Daoy (cell line): Measurements from ENCODE around the gene DAB2IP. TPM values are rescaled to one million over a fixed set of nuclear protein-coding genes. Genes with fewer than 3 reads are reported as not detected.

Experiments
- DNase-seq: peaks from one replicate; pipeline ENCODE4 v3.0.0-alpha.2; 2015; ENCODE audit warnings: low read depth
- total RNA-seq: library from RNA; depleted of rRNA; stranded (reverse); fragments of >200 nt; shearing (Covaris generic); gene quantifications from 2 replicates; pipeline ENCODE4 v1.2.3, GENCODE V29; 2014

The DAB2IP gene
- total RNA-seq, 1 experiment from 2014 or later = 15.9 TPM

DNA sequence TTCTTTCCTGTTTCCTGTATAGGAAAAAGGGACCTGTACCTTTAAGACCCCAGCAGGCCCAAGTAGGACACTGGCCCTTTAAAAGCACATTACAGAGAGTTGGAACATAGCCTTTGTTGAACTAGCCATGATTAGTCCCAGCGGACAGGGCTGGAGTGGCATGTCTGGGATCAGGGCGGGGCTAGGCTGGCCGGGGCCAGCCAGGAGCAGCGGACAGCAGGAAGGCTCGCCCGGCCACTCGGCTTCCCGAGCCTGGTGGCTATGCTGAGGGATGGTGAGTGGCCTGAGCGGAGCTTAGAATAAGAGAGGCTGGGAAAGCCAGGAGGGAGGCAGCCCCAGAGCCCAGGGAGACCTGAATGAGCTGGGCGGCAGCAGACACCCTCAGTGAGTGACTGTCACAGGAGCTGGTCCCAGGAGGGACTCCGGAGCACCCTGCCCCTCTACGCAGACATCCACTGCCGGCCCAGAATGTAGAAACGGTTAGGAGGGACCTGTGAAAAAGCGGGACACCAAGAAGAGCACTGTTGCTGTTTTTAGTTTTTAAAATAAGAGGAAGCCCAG is 92.1 kb downstream of the DAB2IP start:
- DNase-seq = peak; percentile 78

DNA sequence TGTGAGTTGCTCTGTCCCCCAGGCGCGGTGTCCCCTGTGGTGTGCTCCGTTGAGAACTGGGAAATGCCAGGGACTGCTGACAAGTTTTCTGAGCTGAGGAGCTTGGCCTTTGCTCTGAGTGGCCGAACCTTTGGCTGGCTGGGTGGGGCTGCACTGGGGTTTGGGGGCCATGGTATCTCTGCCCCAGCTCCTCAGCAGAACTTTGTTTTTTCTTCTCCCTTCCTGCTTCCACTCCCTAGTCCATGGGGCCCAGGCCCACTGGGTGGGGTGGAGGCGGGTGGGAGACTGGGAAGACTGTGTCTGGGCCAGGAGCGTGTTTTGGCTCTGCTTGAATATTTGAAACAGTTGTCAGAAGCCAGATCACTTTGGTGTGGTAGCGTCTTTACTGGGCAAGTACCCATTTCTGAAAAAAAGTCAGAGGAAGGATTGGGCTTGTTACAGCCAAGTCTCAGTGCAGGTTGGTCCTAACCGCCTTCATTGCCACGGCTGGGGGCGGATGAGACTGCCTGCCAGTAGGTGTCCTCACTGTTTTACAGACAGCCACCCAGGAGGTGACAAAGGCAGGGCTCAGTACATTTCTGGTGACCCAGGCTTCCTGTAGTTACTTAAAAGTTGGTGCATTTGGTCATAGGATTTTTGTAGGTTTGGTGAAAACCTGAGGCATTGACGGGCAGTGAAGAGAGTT is 92.7 kb downstream of the DAB2IP start:
- peak; percentile 77 for DNase-seq

- peak; percentile 69 for DNase-seq
These were observed 93.4 kb downstream of the DAB2IP start for GRCh38 chr9:121744687-121745395.

- no peak for DNase-seq
These were observed 93.9 kb downstream of the DAB2IP start for GRCh38 chr9:121745396-121745695.

DNA sequence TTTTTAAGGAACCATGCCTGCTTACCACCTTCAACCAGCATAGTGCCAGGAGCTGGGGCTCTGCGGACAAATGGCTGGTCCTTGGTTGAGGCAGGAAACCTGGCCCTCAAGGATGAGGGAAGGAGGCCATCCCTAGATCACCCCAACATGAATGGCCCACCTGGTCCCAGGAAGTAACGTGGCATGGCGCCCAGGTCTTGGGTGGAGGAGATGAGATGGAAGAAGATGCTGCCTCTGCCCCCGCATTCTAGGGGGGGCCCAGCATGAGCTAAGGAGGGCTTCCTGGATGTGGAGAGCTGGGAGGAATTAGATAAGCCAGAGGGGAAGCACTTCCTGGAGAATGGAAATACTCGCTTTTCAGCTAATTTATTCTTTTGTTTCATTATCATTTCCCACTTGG is 95.0 kb downstream of the DAB2IP start:
- no peak for DNase-seq

- no peak for DNase-seq
These were observed 95.4 kb downstream of the DAB2IP start for GRCh38 chr9:121746866-121747265.

GRCh38 chr9:121748074-121748473 is 96.6 kb downstream of the DAB2IP start:
- peak; percentile 62 for DNase-seq

GRCh38 chr9:121748727-121749423 is 97.4 kb downstream of the DAB2IP start:
- DNase-seq = peak; percentile 51

DNA sequence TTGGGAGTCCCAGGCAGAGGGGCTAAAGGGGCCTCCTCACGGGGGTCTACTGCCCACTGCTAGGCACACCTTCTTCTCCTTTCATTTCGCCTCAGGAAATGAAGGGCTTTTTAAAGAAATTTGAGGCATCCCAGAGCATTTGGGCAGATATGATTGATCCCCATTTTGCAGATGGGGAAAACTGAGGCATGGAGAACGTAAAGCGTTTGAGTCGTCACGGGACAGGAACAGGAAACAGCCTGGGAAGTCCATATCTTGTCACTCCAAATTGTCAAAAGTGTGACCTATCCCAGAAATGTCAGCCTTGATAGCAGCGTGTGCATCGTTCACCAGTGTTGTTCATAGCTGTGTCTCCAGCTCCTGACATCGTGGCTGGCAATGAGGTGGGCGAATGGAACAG is 98.2 kb downstream of the DAB2IP start:
- no peak for DNase-seq

DNA sequence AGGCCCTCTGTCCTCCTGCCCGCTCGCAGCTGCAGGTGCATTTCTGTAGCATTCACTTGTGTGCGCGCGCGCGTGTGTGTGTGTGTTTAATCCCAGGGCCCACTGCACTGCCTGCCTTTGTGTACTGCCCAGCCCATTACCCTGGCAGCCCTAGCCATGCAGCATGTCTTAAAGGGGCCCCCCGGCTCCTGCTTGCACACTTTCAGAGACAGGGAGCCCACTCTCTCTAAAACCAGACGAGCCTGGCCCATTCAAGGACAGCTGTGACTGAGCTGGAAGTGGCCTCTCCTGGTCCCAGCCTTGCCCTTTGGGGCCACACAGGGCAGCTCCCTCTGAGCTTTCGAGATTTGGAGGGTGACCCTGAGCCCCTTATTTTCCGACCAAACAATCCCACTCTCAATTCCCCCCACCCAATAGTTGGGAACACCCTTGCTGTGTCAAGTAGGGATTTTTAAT is 98.9 kb downstream of the DAB2IP start:
- DNase-seq = no peak

DNA sequence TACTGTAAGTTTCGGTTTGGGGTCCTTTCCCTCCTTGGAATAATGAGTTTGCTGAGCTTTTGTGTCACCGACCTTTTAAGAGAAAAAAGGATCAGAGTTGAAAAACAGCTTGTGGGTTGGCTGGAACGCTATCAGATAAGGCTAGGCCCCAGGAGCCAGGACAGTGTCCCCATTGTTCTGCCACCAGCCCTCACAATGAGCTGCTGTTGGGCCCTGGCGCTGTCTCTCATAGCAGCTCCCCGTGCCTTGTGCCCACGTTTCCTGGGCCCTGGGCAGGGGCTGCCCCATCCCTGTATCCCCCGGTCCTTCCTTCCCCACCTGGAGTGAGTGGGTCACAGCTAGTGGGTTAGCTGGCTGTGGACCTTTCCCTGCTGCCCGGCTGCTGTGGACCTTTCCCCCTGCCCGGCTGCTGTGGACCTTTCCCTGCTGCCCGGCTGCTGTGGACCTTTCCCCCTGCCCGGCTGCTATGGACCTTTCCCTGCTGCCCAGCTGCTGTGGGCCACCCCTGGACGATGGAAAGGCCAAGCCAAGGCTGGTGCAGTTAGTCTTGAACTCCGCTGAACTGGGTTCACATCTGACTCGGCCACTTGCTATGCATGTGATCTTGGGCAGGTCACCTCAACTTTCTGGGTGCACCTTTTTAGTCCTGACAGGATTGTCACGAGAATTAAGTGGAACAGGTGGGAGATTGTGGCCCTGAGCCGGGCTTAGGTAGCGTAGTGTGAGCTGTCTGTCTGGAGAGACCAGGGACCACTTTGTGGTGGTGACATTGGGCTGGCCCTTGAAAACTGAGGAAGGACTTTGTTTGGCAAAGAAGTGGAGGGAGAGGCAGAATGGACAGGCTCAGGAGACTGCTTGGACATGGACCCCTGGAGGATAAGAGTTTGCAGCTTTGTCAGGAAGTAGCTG is 99.5 kb downstream of the DAB2IP start:
- DNase-seq = peak; percentile 33

- no peak for DNase-seq
These were observed 100.4 kb downstream of the DAB2IP start for GRCh38 chr9:121751686-121752445.

- DNase-seq = no peak
These were observed 101.5 kb downstream of the DAB2IP start for GRCh38 chr9:121752929-121753328.

- no peak for DNase-seq
These were observed 102.6 kb downstream of the DAB2IP start for GRCh38 chr9:121753802-121754654.

- DNase-seq = no peak
These were observed 103.4 kb downstream of the DAB2IP start for GRCh38 chr9:121754655-121755436.

- DNase-seq = no peak
These were observed 104.1 kb downstream of the DAB2IP start for GRCh38 chr9:121755581-121755980.

DNA sequence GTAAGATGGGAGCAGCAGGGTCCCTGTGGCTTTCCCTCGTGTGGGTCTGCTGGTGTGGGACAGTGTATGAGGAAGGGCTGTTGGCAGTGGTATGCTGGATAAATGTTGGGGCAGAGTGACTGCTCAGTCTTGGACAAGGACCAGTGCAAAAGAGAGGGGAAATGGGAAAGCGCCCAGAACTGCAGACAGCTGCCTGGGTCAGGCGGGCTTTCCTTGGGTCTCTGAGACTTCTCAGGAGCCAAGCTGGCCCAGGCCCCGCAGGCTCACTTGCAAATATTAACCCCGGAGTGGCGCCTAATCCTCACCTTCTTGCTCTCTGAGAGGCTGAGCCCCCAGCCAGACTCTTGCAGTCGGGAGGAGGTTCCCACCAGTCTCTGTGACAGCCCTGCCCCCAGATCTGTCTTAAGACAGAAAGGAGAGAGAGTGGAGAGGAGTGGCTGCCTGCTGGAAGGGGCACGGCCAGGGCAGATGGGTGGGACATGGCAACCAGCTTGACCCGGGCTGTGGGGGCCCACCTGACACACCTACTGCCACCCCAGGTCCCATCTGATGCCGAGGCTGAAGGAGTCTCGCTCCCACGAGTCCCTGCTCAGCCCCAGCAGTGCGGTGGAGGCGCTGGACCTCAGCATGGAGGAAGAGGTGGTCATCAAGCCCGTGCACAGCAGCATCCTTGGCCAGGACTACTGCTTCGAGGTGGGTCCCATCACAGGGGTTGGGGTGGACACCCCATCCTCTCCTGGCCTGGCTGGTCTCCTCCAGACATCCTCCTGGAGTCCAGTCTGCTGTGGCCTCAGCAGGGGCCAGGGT is 105.2 kb downstream of the DAB2IP start:
- no peak for DNase-seq

- no peak for DNase-seq
These were observed 105.8 kb downstream of the DAB2IP start for GRCh38 chr9:121757281-121757585.
